Measurements from ENCODE around the gene FAF2. TPM values are rescaled to one million over a fixed set of nuclear protein-coding genes. Genes with fewer than 3 reads are reported as not detected.

Gene FAF2
- polyA plus RNA-seq, 2 of the 4 experiments (the other 2 are of a cell fraction), result 42.4 to 90.3 TPM

GRCh38 chr5:176473335-176474006 is 25.3 kb downstream of the FAF2 start:
- ATAC-seq (no peak), FAIRE-seq (no peak), DNase-seq (ENCODE audit: low read depth in 1 of 2, low spot score in 1 of 2) (no peak)
- ChIA-PET CTCF (interaction anchor here (0.8 to 1.8 kb wide), 3 partner anchors 8 to 69 kb away, joined by 3 to 7 read pairs (median 7); partner anchors contain the start of gene FAF2), POLR2A (interaction anchor here (1.1 kb wide), 1 partner anchor 62 kb away, joined by 3 read pairs; no protein-coding TSS in a partner anchor)
- Histone ChIP-seq H3K4me3 (no peak overlapping the region), H3K27ac (no peak overlapping the region), H3K4me2 (no peak overlapping the region), H3K4me1 (peaks cover 3% of the 10 kb centered on the region; the same call in 1 of the 3 replicates), H3K9me3 (no peaks in the 10 kb centered on the region)
- TF ChIP-seq ELK1 (IDR thresholded peaks at IDR 0.05; ENCODE audit: low read depth, low read length), result no peak
- no peak for TF ChIP-seq REST (IDR thresholded peaks at IDR 0.05)
- no peak for TF ChIP-seq ZFP36 (IDR thresholded peaks at IDR 0.05; ENCODE audit: borderline replicate concordance, partially characterized antibody)
- no peak for TF ChIP-seq CEBPB (IDR thresholded peaks at IDR 0.05)
- TF ChIP-seq KDM5A (IDR thresholded peaks at IDR 0.05), result no peak
- no peak for TF ChIP-seq NPAS2 (CRISPR knock-in tag; IDR thresholded peaks at IDR 0.05; ENCODE audit: borderline replicate concordance)
- TF ChIP-seq MYC (IDR thresholded peaks at IDR 0.05; ENCODE audit: borderline replicate concordance, low read length), result no peak
- TF ChIP-seq JUNB (IDR thresholded peaks at IDR 0.05), result no peak
- TF ChIP-seq KDM1A (IDR thresholded peaks at IDR 0.05; ENCODE audit: low read depth), result no peak
- TF ChIP-seq FOSB (CRISPR knock-in tag; IDR thresholded peaks at IDR 0.05), result no peak
- TF ChIP-seq TP53 (CRISPR knock-in tag; IDR thresholded peaks at IDR 0.05), result no peak
- no peak for TF ChIP-seq RFX5 (IDR thresholded peaks at IDR 0.05)
- no peak for TF ChIP-seq PHF8 (IDR thresholded peaks at IDR 0.05; ENCODE audit: borderline replicate concordance, low read depth)
- TF ChIP-seq JUN (IDR thresholded peaks at IDR 0.05), result no peak
- no peak for TF ChIP-seq HMGXB4 (CRISPR knock-in tag; IDR thresholded peaks at IDR 0.05; ENCODE audit: borderline replicate concordance)
- TF ChIP-seq, protein P1, sequence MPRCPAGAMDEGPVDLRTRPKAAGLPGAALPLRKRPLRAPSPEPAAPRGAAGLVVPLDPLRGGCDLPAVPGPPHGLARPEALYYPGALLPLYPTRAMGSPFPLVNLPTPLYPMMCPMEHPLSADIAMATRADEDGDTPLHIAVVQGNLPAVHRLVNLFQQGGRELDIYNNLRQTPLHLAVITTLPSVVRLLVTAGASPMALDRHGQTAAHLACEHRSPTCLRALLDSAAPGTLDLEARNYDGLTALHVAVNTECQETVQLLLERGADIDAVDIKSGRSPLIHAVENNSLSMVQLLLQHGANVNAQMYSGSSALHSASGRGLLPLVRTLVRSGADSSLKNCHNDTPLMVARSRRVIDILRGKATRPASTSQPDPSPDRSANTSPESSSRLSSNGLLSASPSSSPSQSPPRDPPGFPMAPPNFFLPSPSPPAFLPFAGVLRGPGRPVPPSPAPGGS (IDR thresholded peaks at IDR 0.05), result no peak
- TF ChIP-seq TFCP2L1 (CRISPR knock-in tag; IDR thresholded peaks at IDR 0.05), result no peak
- 93% methylated on average over 7 of the region's 7 CpGs for WGBS (ENCODE audit: missing lambda C conversion rate)

GRCh38 chr5:176474476-176474875 is 26.3 kb downstream of the FAF2 start:
- POLR2A ChIA-PET, result no interaction called here
- no peak overlapping the region for H3K4me2 ChIP-seq
- FAIRE-seq, result no peak

More at GRCh38 chr5:176474476-176474875, 26.3 kb downstream of the FAF2 start:
- CTCF ChIA-PET, result interaction anchor here (1.7 to 2.6 kb wide), 2 partner anchors 11 to 26 kb away, joined by 8 to 13 read pairs; partner anchors contain the start of gene FAF2
- WGBS (ENCODE audit: missing lambda C conversion rate), result 92% methylated on average over 1 of the region's 1 CpG
- no peak overlapping the region for H3K27ac ChIP-seq
- no peak for TF ChIP-seq HOXA7 (CRISPR knock-in tag; IDR thresholded peaks at IDR 0.05)
- TF ChIP-seq ZFP36 (IDR thresholded peaks at IDR 0.05; ENCODE audit: borderline replicate concordance, partially characterized antibody), result no peak
- peak; percentile 27; the same call in 1 of the 2 replicates for TF ChIP-seq GATA3 (IDR thresholded peaks at IDR 0.05; ENCODE audit: borderline replicate concordance)
- no peaks in the 10 kb centered on the region; the same call in 2 of the 3 replicates for H3K4me1 ChIP-seq
- H3K4me3 ChIP-seq, result no peak overlapping the region
- no peaks in the 10 kb centered on the region for H3K9me3 ChIP-seq
- ATAC-seq, result no peak
- DNase-seq (ENCODE audit: low read depth in 1 of 2, low spot score in 1 of 2), result no peak
